GM06990 (cell line): Measurements from ENCODE around the gene GNG4.

ENCODE experiments used
- DNase-seq: peaks from one replicate; pipeline ENCODE4 v3.0.0-alpha.2; 2011; ENCODE audit not compliant: insufficient read length; ENCODE audit errors: extremely low read depth
- H3K27me3 ChIP-seq: replicated peaks from 2 replicates; pipeline ENCODE4 v1.6.0; 2011; ENCODE audit warnings: low read length; ENCODE audit not compliant: control insufficient read depth, insufficient read depth
- H3K36me3 ChIP-seq: 2 replicates; pipeline ENCODE4 v1.5.1; 2011; ENCODE audit warnings: low read length; ENCODE audit not compliant: control insufficient read depth, insufficient read depth
- H3K4me3 ChIP-seq: replicated peaks from 2 replicates; pipeline ENCODE4 v1.5.1; 2011; ENCODE audit warnings: low read depth, mild to moderate bottlenecking, control low read depth, low read length
- CTCF ChIP-seq: IDR thresholded peaks from 2 replicates; pipeline ENCODE4 v1.5.1; 2011; ENCODE audit warnings: low read length, control low read depth, mild to moderate bottlenecking, inconsistent platforms; ENCODE audit not compliant: insufficient read depth, poor library complexity, severe bottlenecking

Gene GNG4

GRCh38 chr1:235637756-235638534, 11.6 kb downstream of the GNG4 start:
- no peak for TF ChIP-seq CTCF
- Histone ChIP-seq H3K36me3 (no peaks in the 10 kb centered on the region), H3K27me3 (peaks cover 1% of the 10 kb centered on the region), H3K4me3 (no peak overlapping the region)
- no peak for DNase-seq

GRCh38 chr1:235635938-235636662, 13.5 kb downstream of the GNG4 start:
- no peaks in the 10 kb centered on the region for H3K36me3 ChIP-seq
- TF ChIP-seq CTCF, result peak; percentile 24
- H3K27me3 ChIP-seq, result peaks cover 1% of the 10 kb centered on the region
- H3K4me3 ChIP-seq, result no peak overlapping the region
- no peak for DNase-seq

DNA sequence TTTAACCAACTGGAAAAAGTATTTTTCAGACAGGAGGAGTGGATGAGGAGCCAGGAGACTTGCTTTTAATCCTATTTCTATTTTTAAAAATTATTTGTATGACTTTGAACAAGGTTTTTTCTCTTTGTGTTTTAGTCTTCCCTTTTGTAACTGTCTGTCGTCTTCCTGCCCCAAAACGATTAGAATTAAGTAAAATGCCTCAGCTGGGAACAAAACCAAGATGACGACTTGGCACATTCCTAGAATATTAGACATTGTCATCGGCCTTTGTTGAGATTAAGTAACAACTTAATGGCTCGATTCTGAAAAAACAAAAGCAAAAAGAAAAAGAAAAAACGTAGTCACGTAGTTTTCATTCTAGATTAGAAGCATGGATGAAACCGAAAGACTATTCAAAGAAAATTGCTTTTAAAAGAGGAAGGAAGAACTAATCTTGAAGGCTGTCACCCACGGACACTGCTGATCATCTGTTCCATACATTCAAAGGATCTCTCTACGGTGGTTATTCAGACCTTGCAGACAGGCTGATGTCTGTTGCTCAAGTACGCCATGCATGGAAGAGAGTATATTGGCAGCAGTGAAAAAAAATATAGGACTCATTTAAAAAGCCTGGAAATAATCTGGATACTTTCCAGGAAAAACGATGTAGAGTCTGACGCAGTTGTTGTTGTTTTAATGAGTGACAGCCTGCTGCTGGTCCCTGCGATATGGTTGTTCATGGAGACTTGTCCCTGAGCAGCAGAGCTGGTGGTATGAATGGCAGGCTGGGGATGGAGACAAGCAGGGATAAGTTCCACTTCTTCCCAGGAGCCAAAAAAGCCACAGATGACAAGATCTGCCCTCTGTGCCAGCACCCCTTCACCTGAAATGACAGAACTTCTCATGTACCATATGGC, 16.8 kb downstream of the GNG4 start:
- peaks cover 1% of the 10 kb centered on the region for H3K27me3 ChIP-seq
- no peaks in the 10 kb centered on the region for H3K36me3 ChIP-seq
- DNase-seq, result no peak
- TF ChIP-seq CTCF, result no peak
- H3K4me3 ChIP-seq, result peak overlapping the region; percentile 38; the same call in 1 of the 2 replicates

- H3K4me3 ChIP-seq, result no peak overlapping the region
- H3K27me3 ChIP-seq, result peaks cover 1% of the 10 kb centered on the region
- TF ChIP-seq CTCF, result no peak
- no peaks in the 10 kb centered on the region for H3K36me3 ChIP-seq
- DNase-seq, result no peak
Measured at GRCh38 chr1:235631816-235632215, 17.8 kb downstream of the GNG4 start.

DNA sequence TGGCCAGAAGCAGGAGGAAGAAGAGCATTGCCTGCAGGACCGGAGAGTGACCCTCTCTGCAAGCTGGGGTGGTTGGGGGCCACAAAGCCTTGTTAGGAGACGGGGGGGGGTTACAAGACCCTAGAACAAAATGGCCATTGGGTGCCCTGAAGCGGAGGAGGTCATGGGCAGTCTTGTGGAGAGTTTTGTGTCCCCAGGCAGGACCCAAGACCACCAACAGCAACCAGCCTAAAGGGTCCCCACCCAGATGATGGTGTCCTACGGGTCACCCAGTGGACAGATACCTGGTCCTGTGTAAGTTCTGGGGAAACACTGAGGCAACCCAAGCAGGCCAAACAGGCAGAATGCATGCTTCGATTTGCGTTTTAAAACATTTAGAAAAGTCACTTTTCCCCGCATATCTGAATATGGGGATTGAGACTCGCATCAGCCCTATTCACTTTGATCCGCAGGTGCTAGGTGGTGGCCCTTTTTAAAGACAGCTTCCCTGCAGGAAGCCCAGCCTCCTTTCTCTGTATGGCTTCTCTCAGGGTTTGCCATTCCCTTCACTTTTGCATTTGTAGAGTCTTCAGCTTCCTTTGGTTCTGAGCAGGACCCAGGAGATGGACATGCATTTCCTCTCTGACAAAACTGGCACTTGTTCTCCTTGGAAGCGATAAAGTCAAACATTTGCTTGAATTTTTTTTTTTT, 21.1 kb downstream of the GNG4 start:
- TF ChIP-seq CTCF, result no peak
- no peak for DNase-seq
- Histone ChIP-seq H3K36me3 (no peaks in the 10 kb centered on the region), H3K27me3 (no peaks in the 10 kb centered on the region), H3K4me3 (no peak overlapping the region)
